ENCODE measurements around the gene PTPRZ1. TPM values are rescaled to one million over a fixed set of nuclear protein-coding genes. Genes with fewer than 3 reads are reported as not detected.

PTPRZ1 gene
- total RNA-seq, 1 donor from 2014 or later = 0.64 TPM

- no peaks in the 10 kb centered on the region for H3K4me1 ChIP-seq
- H3K27ac ChIP-seq = no peak overlapping the region
- no peaks in the 10 kb centered on the region for H3K9me3 ChIP-seq
- no peak for DNase-seq (ENCODE audit: low spot score in 2 of 2)
- no peak overlapping the region for H3K4me3 ChIP-seq
- intact Hi-C loops (cut with DNase I) = no loop called here
- no peaks in the 10 kb centered on the region for H3K27me3 ChIP-seq
- no peak for TF ChIP-seq CTCF (IDR thresholded peaks at IDR 0.05)
- H3K36me3 ChIP-seq = no peaks in the 10 kb centered on the region
These were observed 181.4 kb downstream of the PTPRZ1 start for GRCh38 chr7:122054393-122054792.

- H3K27ac ChIP-seq = no peak overlapping the region
- H3K4me3 ChIP-seq = no peak overlapping the region
- no peaks in the 10 kb centered on the region for H3K36me3 ChIP-seq
- intact Hi-C loops (cut with DNase I) = no loop called here
- no peaks in the 10 kb centered on the region for H3K27me3 ChIP-seq
- no peak for DNase-seq (ENCODE audit: low spot score in 2 of 2)
- no peak for TF ChIP-seq CTCF (IDR thresholded peaks at IDR 0.05)
- H3K4me1 ChIP-seq = no peaks in the 10 kb centered on the region
- no peaks in the 10 kb centered on the region for H3K9me3 ChIP-seq
These were observed 182.1 kb downstream of the PTPRZ1 start for GRCh38 chr7:122055073-122055472.

- Histone ChIP-seq H3K36me3 (no peaks in the 10 kb centered on the region), H3K27me3 (no peaks in the 10 kb centered on the region), H3K27ac (no peak overlapping the region), H3K4me3 (no peak overlapping the region), H3K4me1 (no peaks in the 10 kb centered on the region), H3K9me3 (no peaks in the 10 kb centered on the region)
- TF ChIP-seq CTCF (IDR thresholded peaks at IDR 0.05) = no peak
- DNase-seq (ENCODE audit: low spot score in 2 of 2) = no peak
- intact Hi-C loops (cut with DNase I) = no loop called here
These were observed 184.0 kb downstream of the PTPRZ1 start for GRCh38 chr7:122056977-122057376.

GRCh38 chr7:122059542-122059941 is 186.6 kb downstream of the PTPRZ1 start:
- Histone ChIP-seq H3K36me3 (no peaks in the 10 kb centered on the region), H3K27ac (no peak overlapping the region), H3K9me3 (no peaks in the 10 kb centered on the region), H3K4me1 (no peaks in the 10 kb centered on the region), H3K27me3 (no peaks in the 10 kb centered on the region), H3K4me3 (no peak overlapping the region)
- DNase-seq (ENCODE audit: low spot score in 2 of 2) = no peak
- TF ChIP-seq CTCF (IDR thresholded peaks at IDR 0.05) = no peak
- intact Hi-C loops (cut with DNase I) = no loop called here

- Histone ChIP-seq H3K4me3 (no peak overlapping the region), H3K36me3 (no peaks in the 10 kb centered on the region), H3K4me1 (no peaks in the 10 kb centered on the region), H3K27ac (no peak overlapping the region), H3K9me3 (no peaks in the 10 kb centered on the region), H3K27me3 (no peaks in the 10 kb centered on the region)
- TF ChIP-seq CTCF (IDR thresholded peaks at IDR 0.05) = no peak
- DNase-seq (ENCODE audit: low spot score in 2 of 2) = no peak
- intact Hi-C loops (cut with DNase I) = no loop called here
These were observed 190.2 kb downstream of the PTPRZ1 start for GRCh38 chr7:122063146-122063545.

GRCh38 chr7:122064971-122065370 is 192.0 kb downstream of the PTPRZ1 start:
- H3K4me3 ChIP-seq = no peak overlapping the region
- H3K4me1 ChIP-seq = no peaks in the 10 kb centered on the region
- H3K36me3 ChIP-seq = no peaks in the 10 kb centered on the region
- intact Hi-C loops (cut with DNase I) = no loop called here
- no peak overlapping the region for H3K27ac ChIP-seq
- no peaks in the 10 kb centered on the region for H3K27me3 ChIP-seq
- no peaks in the 10 kb centered on the region for H3K9me3 ChIP-seq
- no peak for DNase-seq (ENCODE audit: low spot score in 2 of 2)
- TF ChIP-seq CTCF (IDR thresholded peaks at IDR 0.05) = no peak

Data from ascending aorta (tissue), 2 donors.